Measurements from ENCODE around the gene PYGO2.
"Not testable (repeated sequence)": the region's sequence is repeated elsewhere in the genome, so short reads cannot be mapped to it uniquely, and the experiment has no call there.

Gene PYGO2

DNA sequence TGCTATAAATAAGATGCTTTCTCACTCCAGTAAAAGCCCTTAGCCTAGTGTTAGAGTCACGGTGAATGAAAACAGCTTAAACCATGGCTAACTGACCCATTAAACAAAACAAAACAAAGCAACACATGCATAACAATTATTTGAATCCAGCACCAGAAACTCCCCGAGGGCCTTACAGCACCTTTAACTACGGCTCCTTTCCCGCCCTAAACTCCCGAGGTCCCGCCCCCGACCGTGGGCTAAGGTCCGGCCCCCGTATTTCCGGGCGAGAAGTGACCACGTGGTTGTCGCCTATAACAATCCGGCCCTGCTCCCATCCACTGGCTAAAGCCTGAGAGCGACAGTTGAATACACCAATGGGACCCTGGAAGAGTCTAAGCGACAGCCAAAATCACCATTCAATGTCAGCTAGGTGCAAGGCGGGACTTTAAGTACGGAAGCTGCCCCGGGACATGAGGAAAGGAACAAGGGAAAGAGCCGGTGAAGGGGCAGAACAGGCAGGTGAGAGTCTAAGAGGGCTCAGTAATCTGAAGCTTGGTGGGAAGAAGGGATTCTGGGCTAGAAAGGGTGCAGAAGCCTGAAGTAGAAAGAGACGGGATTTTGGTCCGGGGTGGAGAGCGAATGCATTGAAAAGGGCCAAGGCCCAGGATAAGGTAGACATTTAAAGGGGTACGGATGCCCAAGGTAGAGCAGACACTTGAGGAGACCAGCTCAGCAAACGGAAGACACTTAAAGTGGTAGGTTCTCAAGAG is 21.5 kb upstream of the PYGO2 start, which contains the start of gene FLAD1:
Gene FLAD1, plus strand, starts transcription at position 448 of the 752 bp plus-strand sequence. CDS start 351 bp downstream, outside the sequence.
- DNase-seq (ENCODE audit: low read depth in 2 of 2) = peak; percentile 92 to 97

DNA sequence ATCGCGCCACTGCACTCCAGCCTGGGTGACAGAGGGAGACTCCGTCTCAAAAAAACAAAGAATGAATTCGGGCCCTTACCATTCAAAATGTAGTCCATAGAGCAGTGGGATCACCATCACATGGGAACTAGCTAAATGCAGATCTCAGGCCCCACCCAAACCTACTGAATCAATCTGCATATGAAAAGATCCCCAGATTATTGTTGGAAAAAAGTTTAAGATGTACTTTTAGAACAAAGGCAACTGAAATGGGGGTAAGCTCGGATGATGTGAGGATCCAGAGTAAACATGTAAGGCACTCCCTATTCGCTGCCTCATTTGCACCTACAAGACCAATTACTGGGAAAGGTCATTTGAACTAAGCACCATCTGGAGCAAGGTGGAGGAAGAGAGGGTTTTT is 20.8 kb upstream of the PYGO2 start:
- DNase-seq (ENCODE audit: low read depth in 2 of 2) = no peak

DNA sequence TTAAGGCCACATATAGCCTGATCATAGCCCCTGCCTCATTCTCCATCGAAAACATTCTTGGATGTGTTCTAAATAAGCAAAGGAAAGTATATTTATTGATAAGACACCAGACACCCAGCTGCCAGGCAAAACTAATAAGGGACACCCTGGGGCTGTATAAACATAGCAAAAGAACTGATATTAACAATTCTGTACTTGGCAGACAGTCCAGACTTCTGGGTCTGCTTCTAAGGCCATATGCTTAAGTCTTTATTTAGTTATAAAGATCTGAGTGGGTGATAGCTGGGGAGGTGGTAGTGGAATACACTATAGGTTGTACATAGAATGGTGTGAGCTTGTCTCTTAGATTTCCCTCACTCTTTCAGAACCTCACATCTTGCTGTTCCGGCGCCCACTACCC is 16.8 kb upstream of the PYGO2 start:
- DNase-seq (ENCODE audit: low read depth in 2 of 2) = no peak

DNA sequence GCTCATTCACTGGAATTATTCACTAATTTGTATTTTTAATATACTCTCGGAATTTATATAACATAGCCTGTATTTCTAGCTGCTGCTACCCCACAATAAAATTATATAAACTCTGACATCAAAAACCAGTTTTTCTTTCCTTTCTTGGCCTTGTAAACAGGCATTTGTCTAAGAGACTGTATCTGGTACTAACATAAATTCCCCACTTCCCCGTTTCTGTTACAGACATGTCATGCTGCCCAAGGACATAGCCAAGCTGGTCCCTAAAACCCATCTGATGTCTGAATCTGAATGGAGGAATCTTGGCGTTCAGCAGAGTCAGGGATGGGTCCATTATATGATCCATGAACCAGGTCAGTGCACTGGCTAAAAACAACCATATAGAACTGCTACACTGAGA is 16.2 kb upstream of the PYGO2 start:
- DNase-seq (ENCODE audit: low read depth in 2 of 2) = not testable (repeated sequence)

DNA sequence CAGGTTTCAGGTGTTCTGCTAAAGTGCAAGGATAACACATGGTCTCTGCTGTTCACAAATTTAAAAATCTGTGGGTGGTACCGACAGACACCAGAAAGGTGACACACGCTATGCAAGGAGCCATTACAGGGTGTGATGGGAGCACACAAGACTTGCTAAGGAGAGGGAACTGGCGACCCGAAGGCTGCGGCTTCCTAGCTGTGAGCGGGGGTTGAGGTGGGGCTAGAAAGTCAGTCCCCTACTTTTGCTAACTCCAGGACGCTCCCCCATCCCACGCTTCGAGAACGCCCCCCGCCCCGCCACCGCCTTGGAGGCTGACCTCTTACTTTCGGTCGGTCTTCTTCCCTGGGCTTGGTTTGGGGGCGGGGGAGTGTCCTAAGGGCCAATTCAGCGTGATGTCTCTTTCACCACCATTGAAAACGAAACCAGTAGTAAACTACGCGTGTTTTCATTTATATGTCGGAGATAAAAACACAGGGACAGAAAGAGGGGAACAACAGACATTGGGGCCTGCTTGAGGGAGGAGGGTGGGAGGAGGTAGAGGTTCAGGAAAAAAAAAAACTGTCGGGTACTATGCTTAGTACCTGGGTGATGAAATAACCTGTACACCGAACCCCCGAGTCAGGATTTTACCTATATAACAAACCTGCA is 14.0 kb upstream of the PYGO2 start:
- peak; percentile 45 to 57 for DNase-seq (ENCODE audit: low read depth in 2 of 2)

DNA sequence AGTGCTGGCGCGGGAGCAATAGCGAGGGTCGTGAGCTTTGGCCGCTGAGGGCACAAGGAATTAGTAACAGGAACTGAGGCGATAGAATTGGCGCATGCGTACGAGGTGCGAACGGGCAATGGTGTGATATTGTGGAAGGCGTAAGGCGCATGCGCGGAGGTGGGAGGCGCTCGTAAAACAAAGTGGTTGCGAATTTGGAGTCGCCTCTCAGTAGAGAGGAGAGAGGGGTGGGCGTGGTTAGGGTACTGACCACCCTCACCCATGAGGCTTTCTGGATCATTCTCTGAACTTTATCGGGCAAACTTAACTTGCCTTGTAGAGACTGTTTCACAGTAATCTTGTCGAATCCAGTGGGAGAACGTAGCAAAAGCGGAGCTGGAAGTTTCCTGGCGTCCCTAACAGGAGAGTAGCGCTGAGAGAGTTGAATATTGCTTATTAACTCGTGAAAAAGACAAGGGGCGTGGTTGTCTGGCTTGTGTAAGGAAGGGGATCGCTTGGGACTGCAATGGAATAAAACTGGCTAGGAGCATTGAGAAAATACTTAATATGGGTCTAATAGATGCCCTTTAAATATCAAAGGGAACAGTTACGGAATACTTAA is 13.3 kb upstream of the PYGO2 start:
- DNase-seq (ENCODE audit: low read depth in 2 of 2) = peak; percentile 88 to 91

DNA sequence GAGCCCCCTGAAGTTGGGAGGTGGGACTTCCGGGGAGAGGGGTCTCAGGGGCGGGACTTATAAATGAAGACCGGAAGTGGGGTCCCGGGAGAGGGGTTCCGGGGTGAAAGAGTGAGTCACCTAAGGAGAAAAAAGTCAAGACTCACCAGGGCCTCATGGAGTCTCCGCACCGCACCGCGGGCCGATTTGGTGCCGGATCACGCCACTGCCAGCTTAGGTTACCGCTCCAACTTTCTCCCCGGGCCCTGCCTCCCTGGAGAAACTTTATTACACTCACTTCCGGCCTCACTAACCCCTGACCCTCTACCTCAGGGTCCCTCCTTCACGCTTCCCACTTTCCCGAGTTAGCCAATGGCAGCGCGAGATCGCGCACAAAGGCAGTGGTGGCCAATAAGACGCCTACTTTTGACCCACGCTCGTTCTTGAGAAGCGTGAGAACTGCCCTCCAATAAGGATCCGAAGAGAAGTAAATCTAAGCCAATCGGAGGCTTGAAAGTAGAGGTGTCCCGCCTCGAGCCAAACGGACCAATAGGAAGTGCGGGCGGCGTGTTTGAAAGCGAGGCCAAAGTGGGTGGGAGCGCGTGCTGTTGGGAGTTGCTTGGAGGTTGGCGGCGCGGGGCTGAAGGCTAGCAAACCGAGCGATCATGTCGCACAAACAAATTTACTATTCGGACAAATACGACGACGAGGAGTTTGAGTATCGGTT is 12.7 kb upstream of the PYGO2 start, which contains the start of gene CKS1B:
Gene CKS1B, plus strand, starts transcription at position 580 of the 706 bp plus-strand sequence. Its CDS starts 65 bp downstream, at position 645.
- peak; percentile 88 to 94 for DNase-seq (ENCODE audit: low read depth in 2 of 2)

DNA sequence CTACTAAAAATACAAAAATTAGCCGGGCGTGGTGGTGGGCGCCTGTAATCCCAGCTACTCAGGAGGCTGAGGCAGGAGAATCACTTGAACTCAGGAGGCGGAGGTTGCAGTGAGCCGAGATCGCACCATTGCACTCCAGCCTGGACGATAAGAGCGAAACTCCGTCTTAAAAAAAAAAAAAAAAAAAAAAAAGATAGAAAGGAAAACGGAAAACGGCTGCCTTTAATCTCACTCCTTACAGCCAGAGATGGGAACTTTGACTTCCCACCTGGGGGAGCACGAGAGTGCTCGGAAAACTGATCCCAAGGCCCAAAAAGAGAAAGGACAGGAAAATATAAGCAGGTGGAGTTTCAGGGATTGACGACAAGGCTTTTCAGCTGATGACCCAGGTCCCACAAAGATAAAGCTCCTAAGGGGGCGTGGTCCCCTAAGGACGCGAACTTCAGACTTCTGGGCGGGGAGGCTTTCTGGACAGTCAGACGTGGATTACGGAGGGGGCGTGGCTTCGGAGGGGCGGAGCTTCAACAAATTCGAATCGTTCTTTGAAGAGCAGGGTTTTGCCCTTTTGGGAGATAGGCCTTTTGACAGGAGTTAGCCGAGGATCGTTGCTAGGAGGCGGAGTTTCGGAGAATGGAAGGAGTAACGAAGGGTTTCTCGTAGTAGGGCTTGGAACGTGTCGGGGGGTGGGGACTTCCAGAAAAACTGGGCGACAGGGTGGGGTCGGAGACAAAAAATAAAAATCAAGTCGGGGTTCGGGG is 11.9 kb upstream of the PYGO2 start:
- DNase-seq (ENCODE audit: low read depth in 2 of 2) = peak; percentile 95 to 97

DNA sequence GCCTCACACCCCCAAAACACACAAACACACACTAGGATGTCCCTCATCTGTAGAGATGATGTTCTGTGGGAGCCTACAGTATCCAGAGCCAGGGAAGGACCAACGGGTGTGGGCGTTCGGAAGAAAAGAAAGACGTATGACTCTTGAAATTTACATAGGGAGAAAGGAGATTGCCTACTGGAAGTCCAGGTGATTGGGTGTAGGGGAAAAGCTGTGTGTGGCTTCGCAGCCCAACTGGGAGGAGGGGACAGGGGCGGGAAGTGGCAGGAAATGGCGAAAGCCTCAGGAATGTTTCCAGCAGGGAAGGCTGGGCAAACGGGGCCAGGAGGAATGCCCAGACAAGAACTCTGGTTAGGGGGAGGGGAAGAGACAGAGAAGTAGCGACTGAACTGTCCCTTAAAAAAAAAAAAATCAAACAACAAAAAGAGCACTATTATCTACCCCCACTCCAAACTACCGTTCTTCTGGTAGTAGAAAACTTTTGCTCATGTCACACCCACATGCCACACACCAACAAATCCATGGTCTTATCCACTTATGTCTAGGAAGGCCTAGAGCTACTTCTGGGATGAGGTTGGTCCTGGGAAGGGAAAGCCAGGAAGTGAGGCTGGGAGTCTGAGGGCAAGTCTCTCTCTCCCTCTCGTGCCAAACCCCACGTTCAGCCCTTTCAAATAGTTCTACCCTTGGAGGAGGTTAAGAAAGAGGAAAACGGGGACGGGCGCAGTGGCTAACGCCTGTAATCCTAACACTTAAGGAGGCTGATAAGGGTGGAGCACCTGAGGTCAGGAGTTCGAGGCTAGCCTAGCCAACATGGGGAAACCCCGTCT is 11.1 kb upstream of the PYGO2 start:
- DNase-seq (ENCODE audit: low read depth in 2 of 2) = no peak

DNA sequence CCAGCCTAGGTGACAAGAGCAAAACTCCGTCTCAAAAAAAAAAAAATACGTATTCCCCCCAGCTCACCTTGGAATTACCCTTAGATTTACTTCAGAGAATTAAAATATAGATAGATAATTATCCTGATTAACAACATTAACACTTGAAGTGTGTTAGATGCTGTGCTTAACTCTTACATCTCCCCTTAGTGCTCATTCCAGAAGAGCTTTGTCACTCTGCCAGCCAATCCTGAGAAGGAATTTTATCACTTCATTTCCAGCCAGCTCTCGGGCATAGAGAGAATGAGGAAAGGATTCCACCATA is 10.6 kb upstream of the PYGO2 start:
- DNase-seq (ENCODE audit: low read depth in 2 of 2) = no peak

DNA sequence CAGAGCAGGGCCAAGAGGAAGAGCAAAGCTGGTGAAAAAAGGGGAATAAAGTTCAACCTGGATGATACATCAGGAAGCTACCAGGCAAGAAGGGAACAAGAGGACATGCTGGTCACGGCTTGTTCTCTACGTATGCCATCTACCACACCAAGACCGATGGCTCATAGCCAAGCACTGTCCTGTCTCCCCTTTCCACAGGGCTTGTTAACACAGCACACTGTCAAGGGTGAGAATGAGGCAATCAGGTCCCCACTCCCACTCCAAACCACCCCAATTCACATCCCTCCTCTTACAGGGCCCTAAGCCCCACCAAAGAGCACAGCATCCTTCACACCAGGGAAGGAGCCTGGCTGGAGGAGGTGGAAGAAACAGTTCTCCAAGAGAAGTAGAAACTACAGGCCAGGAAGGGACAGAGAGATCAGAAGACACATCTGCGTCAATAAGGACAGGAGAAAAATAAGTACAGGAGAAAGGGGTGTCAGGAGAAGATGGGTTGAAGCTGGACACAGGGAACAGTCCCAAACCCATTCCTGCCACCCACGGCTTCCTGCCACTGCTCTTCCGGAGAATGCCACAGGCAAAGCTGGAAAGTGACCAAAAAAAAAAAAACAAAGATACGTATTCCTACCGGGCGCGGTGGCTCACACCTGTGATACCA is 9.9 kb upstream of the PYGO2 start:
- no peak for DNase-seq (ENCODE audit: low read depth in 2 of 2)

DNA sequence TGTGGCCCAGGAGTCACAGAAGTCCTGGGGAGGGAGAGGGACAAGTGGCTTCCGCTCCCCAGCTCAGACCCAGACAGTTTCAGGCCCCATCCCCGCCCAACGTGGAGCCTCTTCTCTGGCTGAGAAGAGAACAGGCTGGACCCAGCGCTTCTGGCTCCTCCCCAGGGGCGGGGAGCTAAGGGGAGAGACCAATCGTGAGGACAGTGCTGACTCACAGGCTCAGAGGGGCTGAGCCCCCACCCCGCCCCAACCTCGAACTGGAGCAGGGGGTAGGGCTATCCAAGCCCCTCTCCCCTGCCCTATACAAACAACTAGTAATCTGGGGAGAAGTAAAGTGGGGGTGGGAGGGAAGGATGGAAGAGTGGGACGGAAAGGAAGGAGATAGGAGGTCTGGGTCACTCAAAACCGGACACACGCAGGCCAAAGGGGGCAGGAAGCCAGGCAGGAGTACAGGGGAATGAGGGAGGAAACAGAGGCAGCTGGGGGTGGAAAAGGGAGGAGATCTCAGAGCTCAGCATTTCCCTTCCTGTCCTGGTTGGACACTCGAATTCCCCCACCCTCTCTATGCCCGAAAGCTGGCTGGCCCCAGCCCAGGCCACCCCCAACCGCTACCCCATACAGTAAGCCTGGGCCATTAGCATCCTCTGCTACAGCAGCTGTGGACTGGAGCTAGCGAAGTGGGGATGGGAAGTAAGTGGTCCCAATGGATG is 9.2 kb upstream of the PYGO2 start, which contains the start of gene SHC1:
Gene SHC1, minus strand, starts transcription at position 117 of the 710 bp plus-strand sequence. CDS start 221 bp downstream, outside the sequence.
- DNase-seq (ENCODE audit: low read depth in 2 of 2) = no peak

DNA sequence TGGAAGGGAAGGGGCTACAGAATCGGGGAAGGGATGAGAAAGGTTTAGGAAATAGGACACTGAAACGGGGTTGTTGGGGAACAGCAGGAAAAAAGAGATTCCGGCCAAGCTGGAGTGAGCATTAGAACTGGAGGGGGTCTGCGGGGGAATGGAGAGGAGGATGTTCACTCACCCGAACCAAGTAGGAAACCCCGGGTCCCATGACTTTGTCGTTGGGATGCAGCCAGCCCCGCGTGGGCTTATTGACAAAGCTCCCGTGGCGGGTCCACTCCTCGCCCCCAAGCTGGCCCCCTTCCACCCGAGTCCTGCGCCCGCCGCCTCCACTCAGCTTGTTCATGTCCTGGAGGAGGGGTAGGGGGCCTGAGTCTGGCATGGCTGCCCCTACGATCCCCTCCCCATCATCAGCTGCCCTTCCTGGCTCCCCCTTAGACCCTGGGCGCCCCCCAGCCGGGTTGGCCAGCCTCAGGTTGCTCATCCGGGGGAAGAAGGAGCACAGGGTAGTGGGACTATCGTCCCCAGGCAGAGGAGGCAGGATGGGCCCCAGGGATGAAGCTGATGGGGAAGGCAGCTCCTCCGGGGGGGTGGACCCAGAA is 8.4 kb upstream of the PYGO2 start:
- DNase-seq (ENCODE audit: low read depth in 2 of 2) = no peak

DNA sequence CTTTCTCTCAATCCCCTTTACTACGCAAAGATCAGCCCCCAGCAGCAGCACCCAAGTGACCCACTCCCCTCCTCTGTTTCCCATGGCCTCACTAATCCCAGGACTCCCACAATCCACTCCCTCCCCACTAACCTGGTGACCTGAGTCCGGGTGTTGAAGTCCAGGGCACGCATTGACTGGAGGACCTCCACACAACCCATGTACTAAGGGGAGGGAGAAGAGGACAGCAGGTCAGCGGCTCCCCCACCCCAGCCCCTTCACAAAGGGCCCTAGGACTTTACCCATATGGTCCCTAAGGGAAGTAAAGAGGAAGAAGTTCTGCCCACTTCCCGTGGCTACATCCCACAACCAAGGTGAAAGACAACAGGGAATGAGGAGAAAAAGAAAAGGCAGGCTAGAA is 7.7 kb upstream of the PYGO2 start:
- no peak for DNase-seq (ENCODE audit: low read depth in 2 of 2)

DNA sequence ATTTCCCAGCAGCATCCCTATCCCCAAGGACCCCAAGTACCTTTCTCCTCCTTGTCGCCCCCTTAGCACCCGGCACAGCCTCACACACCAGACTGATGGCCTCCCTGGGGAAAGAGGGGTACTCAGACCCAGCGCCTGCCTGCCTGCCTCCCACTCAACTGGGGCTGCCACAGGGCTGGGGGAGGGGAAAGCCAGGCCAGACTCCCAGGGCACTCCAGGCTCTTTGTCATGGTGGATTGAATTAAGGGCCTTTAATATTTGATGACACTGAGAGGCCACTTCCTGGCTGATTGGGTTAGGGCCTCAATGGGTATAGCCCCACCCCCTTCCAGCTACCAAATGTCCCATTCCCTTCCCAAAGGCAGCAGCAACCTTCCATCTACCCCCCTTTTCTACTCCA is 7.1 kb upstream of the PYGO2 start:
- no peak for DNase-seq (ENCODE audit: low read depth in 2 of 2)

DNA sequence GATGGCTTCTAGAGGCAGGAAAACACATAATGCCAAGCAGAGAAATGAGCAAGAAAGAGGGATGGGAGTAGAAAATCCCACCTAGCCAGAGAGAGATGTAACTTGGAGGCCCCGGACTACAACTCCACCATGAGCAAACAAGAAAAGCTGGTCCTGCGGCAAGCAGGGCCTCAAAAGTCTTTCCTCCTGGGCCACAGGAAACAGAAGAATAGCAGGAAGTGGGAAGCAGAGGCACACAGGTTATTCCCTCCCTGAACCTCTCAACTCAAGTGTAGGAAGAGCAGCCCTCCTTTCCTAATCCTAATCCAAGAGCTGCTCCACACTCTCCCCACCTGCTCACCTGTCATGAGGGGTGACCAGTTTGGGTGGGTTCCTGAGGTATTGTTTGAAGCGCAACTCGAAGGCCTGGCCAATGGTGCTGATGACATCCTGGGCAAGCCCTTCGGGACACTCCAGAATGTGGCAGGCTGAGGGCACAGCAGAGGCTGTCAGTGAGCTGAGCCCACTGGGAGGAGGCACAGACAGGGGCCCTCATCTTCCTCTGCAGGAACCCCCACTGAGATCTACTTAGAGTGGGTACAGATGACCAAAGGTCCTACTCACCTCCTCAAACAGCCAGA is 5.9 kb upstream of the PYGO2 start:
- DNase-seq (ENCODE audit: low read depth in 2 of 2) = no peak

DNA sequence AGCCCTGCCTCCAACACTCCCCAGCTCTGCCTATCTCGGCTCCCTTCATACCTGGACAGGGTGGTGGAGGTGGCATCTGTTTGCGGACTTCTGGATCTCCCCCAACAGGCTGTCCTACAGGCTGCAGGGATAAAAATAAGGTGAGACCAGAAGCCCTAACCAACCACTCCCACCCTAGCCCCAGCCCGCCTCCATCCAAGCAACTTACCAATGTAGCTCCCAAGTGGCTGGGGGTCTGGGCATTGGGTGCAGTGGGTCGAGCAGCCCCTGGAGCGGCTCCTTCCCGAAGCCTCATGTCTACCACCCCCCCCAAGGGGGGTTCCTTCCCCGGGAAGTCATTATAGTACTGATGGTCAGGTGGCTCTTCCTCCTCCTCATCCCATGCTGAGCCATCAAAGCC is 4.5 kb upstream of the PYGO2 start:
- DNase-seq (ENCODE audit: low read depth in 2 of 2) = no peak

DNA sequence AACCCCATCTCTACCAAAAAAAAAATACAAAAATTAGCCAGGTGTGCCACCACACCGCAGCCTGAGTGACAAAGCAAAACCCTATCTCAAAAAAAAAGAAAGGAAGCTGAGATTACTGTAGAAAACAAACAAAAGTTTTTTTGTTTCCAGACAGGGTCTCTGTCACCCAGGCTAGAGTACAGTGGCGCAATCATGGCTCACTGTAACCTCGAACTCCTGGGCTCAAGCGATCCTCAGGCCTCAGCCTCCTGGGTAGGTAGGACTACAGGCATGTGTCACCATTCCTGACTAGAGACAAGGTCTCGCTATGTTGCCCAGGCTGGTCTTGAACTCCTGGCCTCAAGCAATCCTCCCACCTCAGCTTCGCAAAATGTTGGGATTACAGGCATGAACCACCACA is 2.8 kb upstream of the PYGO2 start:
- DNase-seq (ENCODE audit: low read depth in 2 of 2) = no peak

DNA sequence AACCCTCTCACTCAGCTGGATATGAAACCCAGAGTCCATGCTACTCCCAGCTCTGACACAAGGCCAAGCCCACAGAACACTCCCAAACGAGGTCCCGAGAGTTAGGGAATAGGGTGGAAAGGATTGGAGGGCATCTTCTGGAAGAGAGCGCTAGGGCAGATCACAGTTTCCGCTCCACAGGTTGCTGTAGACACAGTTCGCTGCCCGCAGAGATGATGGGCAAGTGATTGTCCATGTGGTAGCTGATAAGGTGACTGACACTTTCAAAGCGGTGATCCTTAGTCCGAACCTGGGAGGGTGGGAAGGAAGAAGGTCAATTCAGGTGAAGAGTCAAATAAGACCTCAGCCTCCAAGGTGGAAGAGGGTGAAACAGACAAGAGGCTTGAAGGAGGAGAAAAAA is 2.1 kb upstream of the PYGO2 start:
- no peak for DNase-seq (ENCODE audit: low read depth in 2 of 2)
